ENCODE results near the gene SIAH3. TPM values are rescaled to one million over a fixed set of nuclear protein-coding genes. Genes with fewer than 3 reads are reported as not detected.
"Not testable (repeated sequence)": the region's sequence is repeated elsewhere in the genome, so short reads cannot be mapped to it uniquely, and the experiment has no call there.

SIAH3 gene, protein sequence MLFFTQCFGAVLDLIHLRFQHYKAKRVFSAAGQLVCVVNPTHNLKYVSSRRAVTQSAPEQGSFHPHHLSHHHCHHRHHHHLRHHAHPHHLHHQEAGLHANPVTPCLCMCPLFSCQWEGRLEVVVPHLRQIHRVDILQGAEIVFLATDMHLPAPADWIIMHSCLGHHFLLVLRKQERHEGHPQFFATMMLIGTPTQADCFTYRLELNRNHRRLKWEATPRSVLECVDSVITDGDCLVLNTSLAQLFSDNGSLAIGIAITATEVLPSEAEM
- under 1 TPM; 0.06 to 0.10 TPM for total RNA-seq

DNA sequence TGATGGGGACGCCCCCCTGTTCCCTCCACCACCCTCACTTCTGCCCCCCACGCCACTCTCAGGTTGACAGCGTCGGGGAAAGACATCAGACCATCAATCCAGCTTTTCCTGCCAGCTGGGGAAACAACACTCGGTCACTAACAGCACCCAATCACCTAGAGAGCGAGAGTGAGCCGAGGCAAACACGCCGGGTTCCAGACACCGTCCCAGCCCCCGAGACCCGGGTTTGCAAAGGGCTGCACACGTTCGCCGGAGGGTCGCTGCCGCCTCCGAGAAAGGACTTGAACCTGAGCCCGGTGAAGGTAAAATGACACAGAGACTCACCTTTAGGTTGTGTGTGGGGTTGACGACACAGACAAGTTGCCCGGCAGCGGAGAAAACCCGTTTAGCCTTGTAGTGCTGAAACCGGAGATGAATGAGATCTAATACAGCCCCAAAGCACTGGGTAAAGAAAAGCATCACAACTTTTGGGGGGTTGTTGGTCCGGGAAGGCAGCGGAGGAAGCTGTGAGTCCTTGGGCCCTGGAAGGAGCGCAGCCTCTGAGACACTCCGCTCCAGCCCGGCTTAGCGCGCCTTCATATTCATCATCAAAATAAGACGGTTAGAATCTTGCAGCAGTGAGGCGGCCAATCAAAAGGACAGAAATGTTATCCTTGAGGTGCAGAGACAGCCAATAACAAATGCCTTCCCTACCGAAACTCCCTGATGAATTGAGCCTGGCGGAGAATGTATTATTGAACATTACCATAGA lies at the start of gene SIAH3:
Gene SIAH3, minus strand, starts transcription at position 583 of the 751 bp plus-strand sequence. Its CDS starts 124 bp downstream, at position 459.
- ChIA-PET CTCF (no interaction called here), POLR2A (interaction anchor here (0.6 kb wide), 1 partner anchor 78 kb away, joined by 3 read pairs; no protein-coding TSS in a partner anchor)

DNA sequence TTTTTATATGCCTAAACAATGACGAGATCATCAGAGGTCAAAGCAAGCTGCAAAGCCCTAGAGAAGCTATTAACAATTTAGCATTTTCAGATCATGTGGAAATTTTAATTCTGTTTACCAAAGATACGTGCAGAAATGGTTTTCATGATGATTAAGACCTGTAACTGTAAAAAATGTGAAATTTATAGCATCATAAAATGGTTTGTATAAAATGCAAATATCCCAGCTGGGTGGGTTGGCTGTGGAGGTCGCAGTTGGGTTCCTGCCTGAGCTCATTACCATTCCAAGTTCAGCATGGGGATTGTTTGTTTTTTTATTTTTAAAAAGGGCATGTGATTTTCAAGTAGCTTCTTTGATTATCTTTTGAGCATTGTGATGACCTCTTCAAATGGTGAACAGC lies 47.9 kb upstream of the SIAH3 start:
- ChIA-PET CTCF (interaction anchor here (1.2 kb wide), 1 partner anchor 20 kb away, joined by 4 read pairs; no protein-coding TSS in a partner anchor), POLR2A (no interaction called here)

DNA sequence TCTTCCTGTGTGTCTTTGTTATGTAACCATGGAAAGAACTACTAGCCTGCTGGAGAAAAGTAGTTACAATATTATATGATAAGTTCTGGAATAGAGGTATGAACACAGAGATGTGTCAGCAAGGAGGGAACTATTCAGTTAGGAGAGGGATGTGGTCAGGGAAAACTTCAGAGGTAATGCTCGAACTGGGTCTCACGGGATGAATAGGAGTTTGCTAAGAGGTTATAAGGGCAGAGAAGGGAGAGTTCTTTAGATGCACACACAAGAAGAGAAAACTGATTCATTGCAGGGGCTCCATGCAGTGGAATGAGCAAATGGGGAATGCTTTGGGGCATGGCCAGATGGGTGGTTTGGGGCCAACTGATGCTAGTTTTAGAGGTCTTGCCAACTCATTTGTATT lies 46.0 kb upstream of the SIAH3 start:
- ChIA-PET POLR2A (no interaction called here), CTCF (no interaction called here)

DNA sequence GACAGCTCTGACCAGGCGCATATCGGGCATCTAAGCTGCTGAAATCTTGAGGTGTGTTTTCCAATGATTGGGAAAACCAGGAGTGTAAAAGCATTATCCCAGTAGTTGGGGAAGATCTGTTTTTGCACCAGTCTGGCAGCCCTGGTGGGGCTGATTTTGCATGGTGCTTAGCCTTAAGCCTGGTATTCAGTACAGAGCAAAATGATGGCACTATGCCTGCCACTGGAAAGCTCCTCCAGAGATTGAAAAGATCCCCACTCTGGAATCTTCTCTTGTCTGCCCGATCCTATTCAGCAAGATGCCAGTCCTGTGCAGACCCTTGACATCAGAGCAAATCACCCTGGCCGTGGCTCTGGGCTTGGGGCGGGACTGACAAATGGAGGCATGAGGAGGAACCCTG lies 44.7 kb upstream of the SIAH3 start:
- ChIA-PET CTCF (no interaction called here), POLR2A (no interaction called here)

DNA sequence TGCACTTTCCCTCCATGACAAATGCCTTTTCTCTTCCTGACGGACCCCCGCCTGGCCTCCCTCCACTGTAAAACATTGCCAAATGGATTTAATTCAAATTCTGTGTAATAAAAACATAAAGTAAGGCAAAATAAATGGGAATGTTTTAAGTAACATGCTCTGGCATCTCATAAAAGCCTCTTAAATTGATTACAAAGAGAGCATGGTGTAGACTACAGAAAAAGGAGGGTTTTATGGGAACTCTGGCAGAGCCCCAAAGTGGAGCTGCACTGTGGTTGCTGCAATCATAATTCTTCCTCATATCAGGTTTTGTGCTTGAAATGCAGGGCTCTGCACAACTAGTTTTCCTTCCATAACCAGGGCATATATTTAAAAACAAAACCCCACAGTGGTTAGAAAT lies 44.3 kb upstream of the SIAH3 start:
- ChIA-PET POLR2A (no interaction called here), CTCF (no interaction called here)

DNA sequence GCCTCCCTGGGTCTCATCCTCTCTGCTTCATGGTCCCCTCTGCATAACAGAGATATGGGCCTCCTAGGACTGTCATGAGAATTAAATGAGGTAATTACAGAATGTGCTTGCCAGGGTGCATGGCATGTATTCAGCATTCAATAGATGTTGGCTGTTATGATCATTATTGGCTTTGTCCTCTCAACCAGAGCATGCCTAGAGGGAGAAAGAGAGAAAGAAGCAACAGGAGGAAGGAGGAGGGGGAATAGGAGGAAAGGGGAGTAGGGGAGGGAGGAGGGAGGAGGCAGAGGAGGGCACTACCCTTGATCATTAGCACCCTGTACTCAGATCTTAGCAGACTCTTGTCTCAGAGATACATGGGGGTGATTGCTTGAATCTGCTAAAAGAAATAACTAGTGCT lies 41.0 kb upstream of the SIAH3 start:
- POLR2A ChIA-PET: no interaction called here

DNA sequence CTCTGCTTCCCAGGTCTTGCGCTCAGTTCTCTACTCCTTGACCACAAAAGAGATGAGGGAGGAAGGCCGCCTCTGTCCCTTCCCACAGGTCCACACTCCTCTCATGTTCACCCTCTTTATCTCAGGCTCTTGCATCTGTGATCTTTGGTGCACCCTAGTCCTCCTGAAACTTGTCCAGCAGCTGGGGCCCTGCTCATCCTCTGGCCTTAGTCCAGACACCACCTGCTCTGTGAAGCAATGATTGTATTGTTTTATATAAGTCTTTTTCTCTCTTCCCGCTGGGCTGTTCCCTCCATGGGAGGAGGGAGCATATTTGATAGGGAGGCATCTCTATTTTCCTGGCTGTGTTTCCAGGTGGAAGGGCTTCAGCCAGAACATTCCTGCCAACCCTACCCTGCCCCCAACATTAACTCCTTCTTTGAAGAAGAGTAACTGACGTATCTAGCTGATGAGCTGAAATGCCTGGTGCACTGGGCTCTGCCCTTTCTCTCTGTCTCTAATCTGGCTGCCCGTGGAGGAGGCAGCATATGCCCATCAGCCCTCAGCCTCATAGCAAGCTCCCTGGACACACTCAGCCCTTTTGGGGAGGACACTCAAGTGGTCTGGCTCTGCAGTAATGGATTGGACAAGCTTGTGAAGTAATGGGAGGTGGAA lies 38.2 kb upstream of the SIAH3 start:
- CTCF ChIA-PET: no interaction called here
- POLR2A ChIA-PET: no interaction called here

More for the DNA sequence above, 41.0 kb upstream of the SIAH3 start:
- CTCF ChIA-PET: no interaction called here

DNA sequence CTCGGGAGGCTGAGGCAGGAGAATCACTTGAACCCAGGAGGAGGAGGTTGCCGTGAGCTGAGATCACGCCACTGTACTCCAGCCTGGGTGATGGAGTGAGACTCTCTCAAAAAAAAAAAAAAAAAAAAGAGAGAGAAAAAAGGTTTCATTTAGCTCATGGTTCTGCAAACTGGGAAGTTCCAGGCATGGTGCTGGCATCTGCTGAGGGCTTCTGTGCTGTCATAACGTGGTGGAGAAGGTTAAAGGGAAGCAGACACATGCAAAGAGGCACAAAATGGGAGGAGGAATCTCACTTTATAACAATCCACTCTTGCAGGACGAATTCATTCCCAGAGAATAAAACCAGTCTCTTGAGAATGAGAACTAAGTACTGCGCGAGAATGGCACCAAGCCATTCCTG lies 34.9 kb upstream of the SIAH3 start:
- CTCF ChIA-PET: no interaction called here
- POLR2A ChIA-PET: no interaction called here

DNA sequence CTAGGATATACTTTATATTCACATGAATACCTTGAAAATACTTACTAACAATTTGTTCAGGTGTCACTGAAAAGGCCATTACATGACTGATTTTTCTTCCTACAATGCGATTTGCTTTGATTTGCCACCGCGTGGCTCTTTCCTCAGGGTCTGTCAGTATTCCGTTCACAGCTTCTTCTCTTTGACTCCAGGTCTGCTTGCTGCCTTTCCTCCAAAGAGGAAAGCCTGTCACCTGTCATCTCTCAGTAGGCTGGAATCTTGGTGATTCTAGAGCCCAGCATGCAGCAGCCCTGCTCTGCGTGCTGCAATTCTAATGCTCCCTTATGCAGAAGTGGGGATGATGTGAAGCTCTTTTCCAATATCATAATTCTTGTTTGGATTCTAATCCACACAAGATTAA lies 33.6 kb upstream of the SIAH3 start:
- POLR2A ChIA-PET: no interaction called here
- CTCF ChIA-PET: no interaction called here

DNA sequence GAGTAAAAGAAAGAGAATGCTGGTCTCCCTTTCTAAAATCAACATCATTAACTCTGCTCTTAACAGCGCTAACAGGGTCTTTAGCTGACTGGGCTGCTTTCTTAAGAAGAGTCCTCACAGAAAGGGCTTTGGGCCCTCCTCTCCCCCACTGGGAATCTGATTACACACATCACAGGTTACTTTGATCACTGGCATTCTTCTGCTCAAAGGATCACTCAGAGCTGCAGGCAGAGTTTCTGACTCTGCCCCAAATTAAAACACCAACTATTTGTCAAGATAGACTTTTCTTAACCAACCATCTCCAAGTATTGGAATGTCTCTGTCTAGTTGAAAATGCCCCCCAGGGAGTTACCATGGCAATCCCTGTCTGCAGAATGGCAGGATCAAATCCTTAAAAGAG lies 31.1 kb upstream of the SIAH3 start:
- ChIA-PET CTCF (no interaction called here), POLR2A (no interaction called here)

DNA sequence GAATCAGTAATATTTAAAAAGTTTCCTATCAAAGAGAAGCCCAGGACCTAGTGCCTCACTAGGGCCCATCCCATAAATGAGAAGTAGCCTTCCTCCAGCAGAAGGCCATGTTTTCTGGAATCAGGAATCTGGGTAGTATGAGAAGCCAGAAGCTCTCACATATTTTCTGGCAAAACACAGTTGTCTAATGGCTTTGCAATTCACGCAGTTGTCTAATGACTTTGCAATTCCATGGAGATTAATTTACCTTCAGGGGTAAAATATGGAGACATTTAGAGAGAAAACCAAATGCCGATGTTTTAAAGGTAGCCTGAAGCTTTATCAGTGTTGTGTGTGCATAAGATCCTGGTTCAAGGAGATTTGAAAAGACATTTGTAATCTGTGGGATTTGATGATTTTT lies 29.8 kb upstream of the SIAH3 start:
- POLR2A ChIA-PET: no interaction called here
- CTCF ChIA-PET: no interaction called here

DNA sequence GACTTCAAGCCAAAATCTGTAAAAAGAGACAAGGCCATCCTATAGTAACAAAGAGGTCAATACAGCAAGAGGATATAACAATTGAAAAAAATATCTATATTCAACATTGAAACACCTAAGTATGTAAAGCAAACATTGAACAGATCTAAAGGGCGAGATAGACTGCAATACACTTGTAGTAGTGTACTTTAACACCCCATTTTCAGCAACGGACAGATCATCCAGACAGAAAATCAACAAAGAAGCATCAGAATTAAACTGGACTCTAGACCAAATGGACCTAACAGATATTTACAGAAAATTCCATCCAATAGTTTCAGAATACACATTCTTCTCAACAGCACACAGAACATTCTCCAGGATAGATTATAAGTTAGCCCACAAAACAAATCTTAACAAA lies 28.7 kb upstream of the SIAH3 start:
- ChIA-PET POLR2A (no interaction called here), CTCF (no interaction called here)

DNA sequence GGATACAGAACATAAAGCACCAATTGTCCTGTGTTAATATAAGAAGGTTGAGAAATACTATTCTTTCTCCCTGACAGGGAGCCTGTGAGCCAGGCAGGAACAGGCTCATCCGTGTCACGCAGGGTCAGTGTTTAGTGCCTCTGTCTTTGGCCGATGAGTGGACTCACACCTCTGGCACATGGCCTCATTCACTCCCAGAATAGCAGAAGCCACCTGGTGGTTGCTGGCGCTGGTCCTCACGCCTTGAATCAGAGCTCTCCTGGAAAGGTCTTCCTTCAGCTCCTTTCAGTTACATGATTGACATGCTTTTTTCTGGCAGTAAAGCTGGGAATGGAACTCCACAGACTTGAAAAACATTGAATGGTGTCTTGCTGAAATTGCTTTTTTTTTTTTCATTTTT lies 28.1 kb upstream of the SIAH3 start:
- ChIA-PET POLR2A (no interaction called here), CTCF (interaction anchor here (1.2 kb wide), 1 partner anchor 19 kb away, joined by 4 read pairs; no protein-coding TSS in a partner anchor)

DNA sequence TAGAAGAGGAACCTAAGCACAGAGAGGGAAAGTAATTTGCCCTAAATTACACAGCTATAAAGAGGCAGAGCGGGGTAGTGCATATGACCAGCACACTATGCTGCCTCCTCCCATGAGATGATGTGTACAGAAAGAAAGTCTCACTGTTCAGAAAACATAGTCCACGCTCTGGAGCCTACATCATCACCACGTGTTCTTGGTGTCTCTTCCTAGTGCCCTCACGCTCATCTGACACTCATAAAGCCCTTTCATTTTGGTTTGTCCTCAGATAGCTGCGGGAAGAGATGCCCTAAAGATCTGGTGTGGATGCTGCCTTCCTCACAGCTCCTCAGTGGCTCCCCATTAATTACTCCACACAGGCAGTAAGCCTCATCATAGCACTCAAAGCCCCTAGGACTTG lies 27.4 kb upstream of the SIAH3 start:
- ChIA-PET CTCF (interaction anchor here (1.2 kb wide), 1 partner anchor 20 kb away, joined by 4 read pairs; no protein-coding TSS in a partner anchor), POLR2A (no interaction called here)

DNA sequence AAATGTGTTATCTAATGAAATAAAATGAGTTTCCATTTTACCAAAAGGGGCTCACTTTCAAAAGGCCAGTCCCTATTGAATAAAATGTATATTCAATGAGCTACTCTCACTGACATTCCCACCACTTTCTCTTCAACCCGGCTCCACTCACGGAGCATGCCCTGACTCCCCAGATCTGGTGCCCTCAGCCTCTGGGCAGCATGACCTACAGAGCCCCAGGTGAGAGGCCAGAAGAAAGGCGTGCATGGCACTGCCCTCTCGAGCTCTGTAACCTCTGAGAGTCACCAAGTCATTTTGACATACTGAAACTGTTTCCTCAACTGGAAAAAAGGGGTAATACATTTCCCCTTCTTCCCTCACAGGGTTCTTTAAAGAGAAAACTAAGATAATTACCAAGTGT lies 25.2 kb upstream of the SIAH3 start:
- ChIA-PET POLR2A (no interaction called here), CTCF (no interaction called here)

DNA sequence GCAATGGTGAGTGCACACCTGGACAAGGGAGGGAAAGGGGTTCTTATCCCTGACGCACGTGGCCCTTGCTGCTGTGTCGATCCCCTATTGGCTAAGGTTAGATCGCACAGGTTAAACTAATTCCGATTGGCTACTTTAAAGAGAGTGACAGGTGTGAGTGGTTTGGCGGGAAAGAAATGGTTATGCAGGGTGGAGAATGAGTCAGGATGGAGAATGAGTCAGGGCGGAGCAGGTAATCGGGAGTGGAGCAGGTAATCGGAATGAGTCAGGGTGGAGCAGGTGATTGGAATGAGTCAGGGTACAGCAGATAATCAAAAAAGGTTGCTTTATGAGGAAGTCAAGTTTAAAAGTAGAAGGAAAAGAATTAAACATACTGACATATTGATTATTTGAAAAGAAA lies 24.4 kb upstream of the SIAH3 start:
- ChIA-PET POLR2A (no interaction called here), CTCF (no interaction called here)

DNA sequence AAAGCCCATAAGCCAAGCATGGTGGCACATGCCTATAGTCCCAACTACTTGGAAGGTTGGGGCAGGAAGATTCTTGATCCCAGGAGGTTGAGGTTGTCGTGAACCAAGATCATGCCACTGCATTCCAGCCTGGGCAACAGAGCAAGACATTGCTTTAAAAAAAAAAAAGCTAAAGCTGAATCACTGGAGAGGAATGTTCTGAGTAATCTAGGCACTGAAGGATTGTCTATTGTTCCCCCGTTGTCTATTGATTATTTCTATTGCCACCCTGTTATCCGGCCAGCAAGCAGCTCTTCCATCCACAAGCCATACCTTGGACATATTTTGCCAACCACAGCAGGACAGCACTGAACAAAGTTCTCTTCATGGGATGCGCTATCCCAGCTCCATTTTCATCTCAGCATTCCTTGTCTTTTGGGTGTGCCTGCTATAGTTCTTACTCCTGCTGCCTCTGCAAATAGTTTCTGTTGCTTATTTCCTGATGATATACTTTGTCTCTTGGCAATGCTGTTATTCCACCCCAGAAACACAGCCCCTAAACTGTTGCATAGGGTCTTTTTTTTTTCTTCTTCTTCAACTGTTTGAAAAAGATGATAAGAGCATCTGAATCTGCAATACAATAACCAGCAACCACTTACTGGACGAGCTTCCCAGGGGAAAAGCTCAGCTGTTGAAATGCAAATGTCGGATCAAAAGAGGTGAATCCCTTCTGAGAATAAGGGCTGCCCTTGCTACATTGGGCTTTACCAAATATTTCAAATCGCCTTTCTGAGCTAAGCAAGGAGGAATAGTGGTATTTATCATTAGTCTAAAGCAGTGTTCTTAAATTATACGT lies 22.2 kb upstream of the SIAH3 start:
- CTCF ChIA-PET: no interaction called here
- POLR2A ChIA-PET: no interaction called here

DNA sequence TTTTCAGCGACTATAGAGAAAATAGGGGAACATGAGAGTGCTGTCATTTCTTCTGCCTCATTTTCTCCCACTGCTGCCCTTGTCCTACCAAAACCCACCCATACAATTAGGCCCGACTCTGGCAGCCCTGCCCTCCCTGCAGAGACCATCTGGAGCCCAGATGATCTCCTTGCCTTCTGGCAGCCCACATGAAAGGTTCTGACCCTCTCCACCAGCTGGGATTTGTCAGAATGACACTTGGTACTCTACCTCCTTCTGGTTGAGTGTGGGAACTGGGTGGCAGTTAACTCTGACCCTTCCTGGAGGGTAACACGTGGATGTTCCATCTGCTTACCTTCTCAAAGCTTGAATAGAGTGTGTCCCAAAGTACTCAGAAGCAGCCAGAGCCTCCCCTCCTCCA lies 21.0 kb upstream of the SIAH3 start:
- ChIA-PET CTCF (no interaction called here), POLR2A (no interaction called here)

DNA sequence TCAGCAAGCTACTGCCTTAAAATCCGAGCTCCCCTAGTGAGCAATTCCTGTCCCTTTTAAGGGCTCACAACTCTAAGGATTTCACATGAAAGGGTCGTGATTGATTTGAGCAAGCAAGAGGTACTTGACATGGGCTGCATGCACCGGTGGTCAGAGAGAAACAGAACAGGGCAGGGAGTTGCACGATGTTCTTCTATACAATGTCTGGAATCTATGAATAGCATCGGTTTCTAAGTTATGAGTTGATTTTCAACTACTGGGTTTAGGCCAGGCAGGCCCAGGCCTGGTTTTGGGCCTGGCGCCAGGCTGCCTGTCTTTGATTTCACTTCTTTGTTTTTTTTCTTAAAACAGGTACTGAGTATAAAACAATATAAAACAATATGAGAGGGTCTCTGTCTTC lies 19.6 kb upstream of the SIAH3 start:
- CTCF ChIA-PET, POLR2A ChIA-PET: not testable (repeated sequence)

DNA sequence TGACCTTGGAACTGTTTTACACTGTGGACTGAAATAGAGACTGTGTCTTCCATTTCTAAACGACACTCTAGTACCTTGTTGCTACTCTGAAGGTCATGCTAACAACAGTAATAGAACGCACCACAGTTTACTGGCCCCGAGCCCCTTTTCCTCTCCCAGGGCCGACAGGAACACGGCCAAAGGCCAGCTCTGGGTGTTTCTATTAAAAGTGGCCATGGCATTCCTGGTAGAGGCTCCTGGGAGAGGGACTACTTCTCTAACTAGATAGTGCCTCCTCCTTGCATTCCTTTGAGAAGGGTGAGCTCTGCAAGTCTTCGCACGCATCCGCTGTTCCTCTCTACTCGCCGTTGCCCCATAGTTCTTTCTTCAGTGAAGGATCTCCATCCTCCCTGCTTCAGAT lies 18.7 kb upstream of the SIAH3 start:
- CTCF ChIA-PET: no interaction called here
- POLR2A ChIA-PET: no interaction called here

DNA sequence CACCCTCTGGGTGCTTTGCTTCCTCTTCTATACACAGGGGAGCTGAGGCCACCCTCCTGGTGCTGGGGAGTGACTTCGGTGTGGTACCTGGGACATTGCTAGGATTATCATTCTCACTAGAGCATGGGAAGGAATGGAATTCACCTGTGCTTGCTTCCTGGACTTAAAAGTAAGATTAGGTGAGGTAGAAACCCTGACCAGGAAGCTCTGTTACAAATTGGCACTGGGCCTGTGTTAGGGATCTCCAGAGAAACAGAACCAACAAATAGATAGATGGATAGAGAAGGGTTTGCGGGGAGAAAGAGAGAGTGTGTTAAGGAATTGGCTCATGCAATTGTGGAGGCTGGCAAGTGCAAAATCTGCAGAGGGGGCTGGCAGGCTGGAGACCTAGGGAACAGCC lies 13.9 kb upstream of the SIAH3 start:
- CTCF ChIA-PET: no interaction called here
- POLR2A ChIA-PET: no interaction called here

Measured in activated CD8-positive, alpha-beta memory T cell treated with anti-CD3 and anti-CD28 coated beads for 36 hours (primary cell).